OCI-LY7 (cell line): ENCODE data around the gene DIAPH3. TPM values are rescaled to one million over a fixed set of nuclear protein-coding genes. Genes with fewer than 3 reads are reported as not detected.

Source experiments
- BruUV-seq: library from RNA; stranded (reverse); fragments of 400-500 nt; replicated peaks from 2 replicates; lab custom pipeline; 2021; lab: Mats Ljungman, UMichigan
- CTCF ChIA-PET: fragments of 300-600 bp; sonication (Branson Sonifier 250); formaldehyde crosslinking; loops from one replicate; lab custom pipeline; 2022; ENCODE audit warnings: antibody characterized with exemption; ENCODE audit not compliant: unreplicated experiment; lab: Charles Lee
- POLR2A ChIA-PET: fragments of 300-600 bp; sonication (Branson Sonifier 250); formaldehyde crosslinking; loops from one replicate; lab custom pipeline; 2022; ENCODE audit warnings: antibody characterized with exemption; lab: Charles Lee
- DNase-seq: peaks from one replicate; pipeline ENCODE4 v3.0.0-alpha.2; 2015; ENCODE audit warnings: low spot score
- H2AFZ ChIP-seq: fragments of 200-600 bp; sonication (generic), shearing (Covaris generic); 2 replicates; pipeline ENCODE4 v1.6.1; 2014; ENCODE audit warnings: mild to moderate bottlenecking, antibody characterized with exemption, low read length, moderate library complexity
- H3K27ac ChIP-seq: fragments of 200-600 bp; sonication (generic); 2 replicates; pipeline ENCODE4 v1.5.1; 2014; ENCODE audit warnings: mixed run types, low read depth, mild to moderate bottlenecking, moderate library complexity, low read length, inconsistent platforms; ENCODE audit not compliant: poor library complexity, severe bottlenecking
- H3K36me3 ChIP-seq: fragments of 200-600 bp; sonication (generic); 2 replicates; pipeline ENCODE4 v1.6.1; 2014; ENCODE audit warnings: mild to moderate bottlenecking, antibody characterized with exemption, low read length, moderate library complexity, mixed read lengths; ENCODE audit not compliant: insufficient read depth
- H3K4me1 ChIP-seq: fragments of 200-600 bp; sonication (generic); 2 replicates; pipeline ENCODE4 v1.5.1; 2014; ENCODE audit warnings: mild to moderate bottlenecking, low read length; ENCODE audit not compliant: insufficient read depth, poor library complexity, severe bottlenecking
- H3K4me2 ChIP-seq: fragments of 200-600 bp; sonication (generic); 2 replicates; pipeline ENCODE4 v1.6.1; 2014; ENCODE audit warnings: mild to moderate bottlenecking, low read length
- H3K4me3 ChIP-seq: fragments of 200-600 bp; sonication (generic); 2 replicates; pipeline ENCODE4 v1.5.1; 2014; ENCODE audit warnings: mild to moderate bottlenecking, low read depth, low read length; ENCODE audit not compliant: poor library complexity, severe bottlenecking
- H3K79me2 ChIP-seq: fragments of 200-600 bp; sonication (generic); 2 replicates; pipeline ENCODE4 v1.6.1; 2016; ENCODE audit warnings: low read depth, mild to moderate bottlenecking, low read length, moderate library complexity, mixed read lengths; ENCODE audit not compliant: insufficient read depth
- H3K9me2 ChIP-seq: fragments of 200-600 bp; sonication (generic); 2 replicates; pipeline ENCODE4 v1.6.1; 2016; ENCODE audit warnings: mild to moderate bottlenecking, low read length, mixed read lengths; ENCODE audit not compliant: insufficient read depth
- H3K9me3 ChIP-seq: fragments of 200-600 bp; sonication (generic); 2 replicates; pipeline ENCODE4 v1.6.1; 2014; ENCODE audit warnings: mild to moderate bottlenecking, mixed run types, low read length, mixed read lengths
- H4K20me1 ChIP-seq: fragments of 200-600 bp; sonication (generic); 2 replicates; pipeline ENCODE4 v1.6.1; 2014; ENCODE audit warnings: mild to moderate bottlenecking, antibody characterized with exemption, low read length, moderate library complexity, mixed read lengths; ENCODE audit not compliant: insufficient read depth
- CTCF ChIP-seq: fragments of 200-600 bp; sonication (generic); conservative IDR thresholded peaks from 2 replicates; pipeline ENCODE4 v1.5.1; 2014; ENCODE audit warnings: mild to moderate bottlenecking, antibody characterized with exemption, low read length, moderate library complexity, mixed read lengths
- EZH2phosphoT487 ChIP-seq: fragments of 200-600 bp; sonication (generic); IDR thresholded peaks from 2 replicates; pipeline ENCODE4 v1.6.1; 2018; ENCODE audit warnings: low read depth, borderline replicate concordance, mild to moderate bottlenecking, mixed run types, antibody characterized with exemption, low read length, moderate library complexity, mixed read lengths
- intact Hi-C: fragments of 100-400 bp; cut with micrococcal nuclease; formaldehyde crosslinking; loops from one replicate; pipeline ENCODE4 v1.10.0; 2022; ENCODE audit not compliant: unreplicated experiment
- total RNA-seq, 2 experiments: library from RNA; depleted of rRNA in 1 of 2; stranded (reverse); fragments of >200 nt in 1 of 2; shearing (Covaris generic) in 1 of 2; gene quantifications; 2 replicates each; pipeline ENCODE4 v1.2.3, GENCODE V29; 2014 to 2022

The DIAPH3 gene
- total RNA-seq, 2 experiments from 2014 or later: 33.5 to 37.2 TPM

- CTCF ChIA-PET: no interaction called here
- Histone ChIP-seq H3K36me3 (no peaks in the 10 kb centered on the region), H3K9me2 (no peaks in the 10 kb centered on the region), H3K27ac (no peak overlapping the region), H3K4me1 (no peaks in the 10 kb centered on the region), H3K79me2 (no peaks in the 10 kb centered on the region), H3K4me2 (no peak overlapping the region), H4K20me1 (no peaks in the 10 kb centered on the region), H3K4me3 (no peak overlapping the region), H2AFZ (no peak overlapping the region), H3K9me3 (no peaks in the 10 kb centered on the region)
- TF ChIP-seq CTCF (no peak), EZH2phosphoT487 (no peak)
- no TSS peak for BruUV-seq
- POLR2A ChIA-PET: interaction anchor here (0.7 to 1.4 kb wide), 4 partner anchors 9 to 293 kb away, joined by 3 to 5 read pairs (median 4); no protein-coding TSS in a partner anchor
- DNase-seq: no peak
- intact Hi-C loops: no loop called here
Observed at GRCh38 chr13:59690857-59691500, 472.7 kb downstream of the DIAPH3 start.

GRCh38 chr13:59689057-59689456, 474.7 kb downstream of the DIAPH3 start:
- Histone ChIP-seq H3K27ac (no peak overlapping the region), H3K4me1 (no peaks in the 10 kb centered on the region), H3K36me3 (no peaks in the 10 kb centered on the region), H2AFZ (no peak overlapping the region), H3K9me3 (no peaks in the 10 kb centered on the region), H3K4me2 (no peak overlapping the region), H3K79me2 (no peaks in the 10 kb centered on the region), H4K20me1 (no peaks in the 10 kb centered on the region), H3K9me2 (no peaks in the 10 kb centered on the region), H3K4me3 (no peak overlapping the region)
- ChIA-PET POLR2A (no interaction called here), CTCF (interaction anchor here (0.5 kb wide), 1 partner anchor 383 kb away, joined by 3 read pairs; no protein-coding TSS in a partner anchor)
- DNase-seq: no peak
- intact Hi-C loops: no loop called here
- BruUV-seq: no TSS peak
- TF ChIP-seq EZH2phosphoT487: no peak
- no peak for TF ChIP-seq CTCF

- ChIA-PET POLR2A (no interaction called here), CTCF (no interaction called here)
- Histone ChIP-seq H3K4me2 (no peak overlapping the region), H3K79me2 (no peaks in the 10 kb centered on the region), H3K27ac (no peak overlapping the region), H3K4me3 (no peak overlapping the region), H3K9me2 (no peaks in the 10 kb centered on the region), H2AFZ (no peak overlapping the region), H3K36me3 (no peaks in the 10 kb centered on the region), H3K4me1 (no peaks in the 10 kb centered on the region), H4K20me1 (no peaks in the 10 kb centered on the region), H3K9me3 (no peaks in the 10 kb centered on the region)
- no peak for DNase-seq
- TF ChIP-seq EZH2phosphoT487 (no peak), CTCF (no peak)
- intact Hi-C loops: no loop called here
- BruUV-seq: no TSS peak
Observed at GRCh38 chr13:59686798-59687394, 476.8 kb downstream of the DIAPH3 start.
